ENCODE measurements around the gene RPL10L. TPM values are rescaled to one million over a fixed set of nuclear protein-coding genes. Genes with fewer than 3 reads are reported as not detected.
A peak's percentile ranks its signal among the peaks of the same experiment; 100 is the strongest.

Gene RPL10L
- total RNA-seq, 1 experiment from 2014 or later: not detected

GRCh38 chr14:46661728-46662127, 10.1 kb upstream of the RPL10L start:
- BruUV-seq (replicated peaks): no TSS peak
- Histone ChIP-seq H4K20me1 (ENCODE audit: low read length) (no peaks in the 10 kb centered on the region), H3F3A (ENCODE audit: low read length, unreplicated experiment) (no peaks in the 10 kb centered on the region), H3K9ac (ENCODE audit: low read length) (no peak overlapping the region), H3K79me2 (ENCODE audit: low read length) (no peaks in the 10 kb centered on the region), H3K36me3 (ENCODE audit: low read depth, low read length) (no peaks in the 10 kb centered on the region), H3K4me1 (ENCODE audit: insufficient read depth, low read length) (no peaks in the 10 kb centered on the region), H3K27me3 (ENCODE audit: low read length) (no peaks in the 10 kb centered on the region), H2AFZ (ENCODE audit: low read length) (no peak overlapping the region), H3K9me3 (ENCODE audit: low read length) (0 out of 2 replicates have a peak, but pooled peaks cover 4% of the 10 kb centered on the region), H3K4me2 (ENCODE audit: low read length) (no peak overlapping the region), H3K27ac (ENCODE audit: low read length) (no peak overlapping the region), H3K9me2 (replicated peaks; ENCODE audit: low read length) (no peaks in the 10 kb centered on the region), H3K4me3 (ENCODE audit: low read length) (no peak overlapping the region)
- ChIA-PET POLR2A (ENCODE audit: unreplicated experiment) (no interaction called here), CTCF (no interaction called here)
- TF ChIP-seq CTCF (conservative IDR thresholded peaks at IDR 0.05; ENCODE audit: low read depth, low read length) (peak; percentile 45), EZH2 (IDR thresholded peaks at IDR 0.05; ENCODE audit: low read length, unreplicated experiment) (no peak), EZH2phosphoT487 (IDR thresholded peaks at IDR 0.05; ENCODE audit: borderline replicate concordance, low read length) (no peak)
- DNase-seq: peak; percentile 3
- intact Hi-C loops (cut with micrococcal nuclease): no loop called here
- no peak for ATAC-seq

DNA sequence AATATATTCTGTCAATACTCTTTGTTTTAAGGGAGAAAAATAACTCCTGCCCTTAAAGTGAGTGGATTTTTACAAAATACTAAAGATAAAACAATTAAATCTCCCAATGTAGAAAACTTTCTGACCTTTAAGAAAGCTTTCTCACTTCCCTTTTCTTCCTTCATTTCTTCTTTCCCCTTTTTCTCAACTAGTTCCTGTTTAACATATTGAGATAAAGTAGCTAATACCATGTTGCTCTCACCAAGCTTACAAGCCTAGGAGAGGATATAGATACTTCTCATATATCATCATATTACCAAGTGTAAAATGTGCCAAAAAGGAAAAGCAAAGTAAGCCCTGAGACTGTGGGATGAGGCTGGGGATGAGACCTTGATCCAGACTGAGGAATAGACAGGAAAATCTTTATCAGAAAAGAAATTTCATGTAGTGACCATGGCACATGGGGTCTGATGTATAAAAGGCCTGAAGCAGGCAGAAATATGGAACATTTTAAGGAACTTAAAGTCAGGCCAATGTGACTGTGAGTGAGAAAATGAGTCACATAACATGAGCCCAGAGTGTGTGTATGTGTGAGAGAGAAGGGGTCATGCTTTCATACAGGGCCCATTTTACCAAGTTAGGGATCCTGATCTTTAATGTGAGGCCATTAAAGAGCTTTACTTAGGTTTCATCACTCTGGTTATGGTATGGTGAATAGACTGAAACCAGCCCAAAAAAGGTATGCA, 1.6 kb upstream of the RPL10L start:
- CTCF ChIA-PET: no interaction called here
- H2AFZ ChIP-seq (ENCODE audit: low read length): no peak overlapping the region

More for the DNA sequence above, 1.6 kb upstream of the RPL10L start:
- Histone ChIP-seq H3K4me3 (ENCODE audit: low read length) (no peak overlapping the region), H4K20me1 (ENCODE audit: low read length) (no peaks in the 10 kb centered on the region), H3K9ac (ENCODE audit: low read length) (no peak overlapping the region), H3K27ac (ENCODE audit: low read length) (no peak overlapping the region), H3K4me2 (ENCODE audit: low read length) (no peak overlapping the region), H3K36me3 (ENCODE audit: low read depth, low read length) (no peaks in the 10 kb centered on the region), H3K9me2 (replicated peaks; ENCODE audit: low read length) (no peaks in the 10 kb centered on the region), H3K9me3 (ENCODE audit: low read length) (no peaks in the 10 kb centered on the region), H3K27me3 (ENCODE audit: low read length) (0 out of 2 replicates have a peak, but pooled peaks cover 4% of the 10 kb centered on the region), H3K4me1 (ENCODE audit: insufficient read depth, low read length) (no peaks in the 10 kb centered on the region), H3K79me2 (ENCODE audit: low read length) (no peaks in the 10 kb centered on the region), H3F3A (ENCODE audit: low read length, unreplicated experiment) (no peaks in the 10 kb centered on the region)
- POLR2A ChIA-PET (ENCODE audit: unreplicated experiment): no interaction called here
- no peak for ATAC-seq
- intact Hi-C loops (cut with micrococcal nuclease): no loop called here
- DNase-seq: no peak
- TF ChIP-seq CTCF (conservative IDR thresholded peaks at IDR 0.05; ENCODE audit: low read depth, low read length): no peak
- no peak for TF ChIP-seq EZH2phosphoT487 (IDR thresholded peaks at IDR 0.05; ENCODE audit: borderline replicate concordance, low read length)
- TF ChIP-seq EZH2 (IDR thresholded peaks at IDR 0.05; ENCODE audit: low read length, unreplicated experiment): no peak
- no TSS peak for BruUV-seq (replicated peaks)
